Activated CD4-positive, alpha-beta T cell treated with anti-CD3 and anti-CD28 coated beads, Interleukin-2, amount 50 U/mL, for 24 hours (primary cell): ENCODE data around the gene PPY.
"Not testable (repeated sequence)": the region's sequence is repeated elsewhere in the genome, so short reads cannot be mapped to it uniquely, and the experiment has no call there.

ENCODE experiments used
- DNase-seq, 2 donors: peaks; one replicate each; pipeline ENCODE4 v3.0.0-alpha.2; 2020; ENCODE audit warnings: low read depth in 1 of 2, low spot score in 1 of 2

Gene PPY

DNA sequence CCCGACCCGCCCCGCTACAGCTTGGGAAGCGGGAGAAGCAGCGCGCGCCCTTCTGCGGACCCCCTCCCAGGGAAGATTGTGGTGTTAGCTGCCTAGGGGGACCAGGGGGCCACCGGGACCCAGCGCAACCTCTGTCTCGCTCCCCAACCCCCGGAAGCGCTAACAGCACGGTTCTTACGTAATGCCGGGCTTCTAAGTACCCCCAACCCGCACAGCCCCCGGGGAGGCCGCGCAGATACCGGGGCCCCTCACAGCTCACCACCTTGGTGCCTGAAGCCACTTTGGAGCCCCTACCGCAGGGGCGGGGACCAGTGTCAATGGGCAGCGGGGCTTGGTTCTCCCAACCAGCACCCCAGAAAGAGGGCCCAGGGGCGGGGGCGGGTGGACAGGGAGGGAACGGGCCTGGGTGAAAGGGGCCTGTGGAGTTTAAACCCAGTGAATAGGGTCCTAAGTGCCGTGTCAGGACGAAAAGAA is 35.3 kb downstream of the PPY start:
- DNase-seq, result no peak

GRCh38 chr17:43905985-43906852 is 36.1 kb downstream of the PPY start:
- DNase-seq, result no peak

DNA sequence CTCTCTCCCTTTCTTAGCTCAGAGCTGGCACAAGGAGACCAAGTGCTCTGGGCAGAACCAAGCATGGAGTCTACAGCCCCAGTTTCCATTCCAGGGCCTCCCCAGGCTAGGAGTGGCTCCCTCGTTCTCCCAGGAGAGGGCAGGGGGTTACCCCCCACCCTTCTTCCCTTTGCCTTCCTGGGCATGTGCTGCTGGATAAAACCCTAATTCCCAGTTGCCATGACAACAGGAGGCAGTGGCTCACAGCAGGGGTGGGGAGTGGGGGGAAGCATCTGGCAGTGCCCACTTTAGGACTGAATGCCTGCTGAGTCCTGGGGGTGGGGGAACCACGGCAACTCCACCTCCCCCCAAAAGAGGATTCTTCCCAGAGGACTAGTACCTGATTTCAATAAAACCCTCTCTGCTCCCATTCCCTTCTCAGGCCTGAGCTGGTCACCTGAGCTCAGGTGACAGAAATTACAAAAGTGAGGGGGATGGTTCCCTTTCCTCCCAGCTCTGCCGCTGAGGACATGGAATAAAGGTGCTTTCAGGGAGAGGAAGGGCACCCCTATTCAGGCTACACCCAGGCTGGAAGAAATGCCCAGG is 36.8 kb downstream of the PPY start:
- no peak for DNase-seq

DNA sequence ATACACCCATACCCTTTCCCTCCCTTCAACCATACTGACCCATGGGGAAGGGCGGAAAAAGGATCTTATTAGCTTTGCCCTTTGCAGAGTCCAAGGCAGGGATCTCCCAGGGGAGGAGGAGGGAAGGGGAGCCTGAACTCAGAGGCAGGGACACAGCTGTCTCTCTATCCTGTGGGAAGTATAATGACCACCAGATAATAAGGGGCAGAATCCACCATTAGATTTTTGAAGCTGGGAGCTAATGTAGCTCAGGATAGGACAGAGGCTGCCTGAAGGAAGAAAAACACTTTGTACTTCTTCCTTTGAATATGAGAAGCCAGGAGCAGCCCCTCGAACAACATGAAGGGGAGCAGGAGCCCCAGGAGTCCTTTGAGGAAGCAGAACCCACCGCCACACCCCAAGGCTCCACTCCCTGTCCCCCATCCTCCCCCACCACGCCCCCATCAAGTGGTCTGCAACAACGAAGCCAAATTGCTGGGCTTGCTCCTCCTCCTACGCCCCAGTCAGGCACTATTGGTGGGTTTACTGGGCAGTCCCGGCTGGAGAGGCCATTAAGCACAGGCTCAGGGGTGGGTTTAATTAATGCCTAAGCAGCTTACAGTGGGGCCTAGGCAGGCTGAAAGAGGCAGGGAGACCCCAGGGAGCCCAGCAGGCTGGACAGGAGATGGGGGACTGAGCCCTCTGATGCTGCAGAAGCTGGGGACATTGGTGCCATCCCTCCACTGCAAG is 40.3 kb downstream of the PPY start:
- DNase-seq, result no peak

GRCh38 chr17:43900858-43901754 is 41.2 kb downstream of the PPY start:
- no peak for DNase-seq

DNA sequence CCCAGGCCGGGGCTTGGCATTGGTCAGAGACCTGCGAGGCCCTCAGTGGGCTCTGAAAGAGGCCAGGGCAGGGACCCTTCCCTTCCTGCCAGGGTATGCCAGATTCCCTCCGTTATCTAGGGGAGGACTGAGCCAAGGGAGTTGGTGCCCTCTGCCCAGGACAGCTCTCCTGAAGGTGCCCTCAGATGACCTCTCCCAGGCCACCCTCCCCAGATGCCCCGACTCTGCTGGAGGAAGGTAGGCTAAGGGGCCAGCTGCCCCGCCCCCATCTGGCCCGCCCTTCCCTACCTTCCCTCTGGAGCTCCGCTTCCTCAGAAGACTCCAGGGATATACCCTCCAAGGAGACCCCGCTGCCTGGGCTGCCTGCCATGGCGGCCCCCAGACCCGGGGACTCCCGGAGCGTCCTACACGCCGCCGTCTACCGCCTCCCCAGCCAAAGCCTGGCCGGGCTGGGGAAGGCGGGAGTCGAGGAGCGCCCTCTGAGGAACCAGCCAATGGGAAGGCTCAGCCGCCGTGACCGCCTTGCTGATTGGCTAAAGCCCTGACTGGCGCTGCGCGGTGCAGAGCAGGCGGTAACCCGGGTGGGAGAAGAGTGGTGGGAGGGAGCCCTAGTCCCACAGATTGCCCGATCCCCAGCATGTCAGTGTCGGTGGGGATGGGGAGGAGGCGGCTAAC is 42.0 kb downstream of the PPY start:
- peak; percentile 61 to 74 for DNase-seq

GRCh38 chr17:43898446-43898845 is 43.8 kb downstream of the PPY start:
- DNase-seq, result no peak

DNA sequence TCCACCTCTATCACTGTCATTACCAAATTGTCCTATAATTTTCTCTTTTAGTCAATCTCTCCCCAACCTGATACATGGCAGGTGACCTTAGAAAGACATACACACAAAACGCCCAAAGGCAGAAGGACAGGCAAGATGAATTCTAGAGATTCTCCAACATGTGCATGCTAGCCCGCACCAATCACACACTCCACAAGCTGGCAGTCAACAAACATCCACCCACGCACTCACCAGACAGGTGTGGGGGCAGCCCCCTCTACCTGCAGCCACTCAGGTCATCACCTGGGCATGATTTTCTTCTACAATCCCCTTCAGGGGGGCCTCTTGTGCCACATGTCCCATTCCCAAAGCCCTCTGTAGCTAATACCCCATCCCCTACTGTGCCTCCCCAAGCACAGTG is 44.4 kb downstream of the PPY start:
- no peak for DNase-seq

- not testable (repeated sequence) for DNase-seq
Observed at GRCh38 chr17:43894494-43894893, 47.8 kb downstream of the PPY start.

DNA sequence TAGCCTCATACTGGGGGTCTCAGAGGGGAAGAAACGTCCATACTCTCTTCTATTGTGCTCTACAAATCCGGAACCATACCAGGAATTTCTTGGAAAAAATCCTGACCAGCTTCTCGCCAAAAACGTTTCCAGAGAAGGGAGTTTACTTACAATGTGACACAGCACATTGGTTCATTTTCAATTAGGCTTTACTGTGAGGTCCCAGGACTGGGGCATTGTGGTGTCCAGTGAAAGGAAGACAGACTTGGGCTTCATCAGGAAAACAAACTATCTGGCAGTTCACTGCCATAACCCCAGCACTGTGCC is 49.7 kb downstream of the PPY start:
- no peak for DNase-seq

- DNase-seq, result no peak
Observed at GRCh38 chr17:43891851-43892646, 50.2 kb downstream of the PPY start.
